ENCODE data around the gene PCDH1. TPM values are rescaled to one million over a fixed set of nuclear protein-coding genes. Genes with fewer than 3 reads are reported as not detected.
"Not testable (repeated sequence)": the region's sequence is repeated elsewhere in the genome, so short reads cannot be mapped to it uniquely, and the experiment has no call there.

Gene PCDH1
- total RNA-seq, 1 donor from 2014 or later: 6.2 TPM

GRCh38 chr5:141834331-141834730, 43.9 kb downstream of the PCDH1 start:
- peak in 1 of 2 donors; percentile 36 for DNase-seq (ENCODE audit: low read depth in 2 of 2)

- peak in 1 of 2 donors; percentile 31 for DNase-seq (ENCODE audit: low read depth in 2 of 2)
Measured at GRCh38 chr5:141832131-141832530, 46.1 kb downstream of the PCDH1 start.

- DNase-seq (ENCODE audit: low read depth in 2 of 2): no peak
Measured at GRCh38 chr5:141828162-141828561, 50.0 kb downstream of the PCDH1 start.

- no peak for DNase-seq (ENCODE audit: low read depth in 2 of 2)
Measured at GRCh38 chr5:141826674-141827073, 51.5 kb downstream of the PCDH1 start.

GRCh38 chr5:141825791-141826560, 52.2 kb downstream of the PCDH1 start:
- no peak for DNase-seq (ENCODE audit: low read depth in 2 of 2)

GRCh38 chr5:141825241-141825671, 53.0 kb downstream of the PCDH1 start:
- DNase-seq (ENCODE audit: low read depth in 2 of 2): no peak

GRCh38 chr5:141824717-141825116, 53.5 kb downstream of the PCDH1 start:
- no peak for DNase-seq (ENCODE audit: low read depth in 2 of 2)

GRCh38 chr5:141823056-141823455, 55.2 kb downstream of the PCDH1 start:
- no peak for DNase-seq (ENCODE audit: low read depth in 2 of 2)

GRCh38 chr5:141822144-141822543, 56.1 kb downstream of the PCDH1 start:
- DNase-seq (ENCODE audit: low read depth in 2 of 2): peak; percentile 33 to 37

GRCh38 chr5:141821430-141821925, 56.7 kb downstream of the PCDH1 start:
- peak in 1 of 2 donors; percentile 84 for DNase-seq (ENCODE audit: low read depth in 2 of 2)

GRCh38 chr5:141820686-141821085, 57.5 kb downstream of the PCDH1 start:
- DNase-seq (ENCODE audit: low read depth in 2 of 2): not testable (repeated sequence)

- no peak for DNase-seq (ENCODE audit: low read depth in 2 of 2)
Measured at GRCh38 chr5:141817631-141818030, 60.6 kb downstream of the PCDH1 start.

GRCh38 chr5:141816598-141817399, 61.4 kb downstream of the PCDH1 start:
- peak in 1 of 2 donors; percentile 71 for DNase-seq (ENCODE audit: low read depth in 2 of 2)

- DNase-seq (ENCODE audit: low read depth in 2 of 2): no peak
Measured at GRCh38 chr5:141815796-141816180, 62.4 kb downstream of the PCDH1 start.

GRCh38 chr5:141815051-141815795, 63.0 kb downstream of the PCDH1 start:
- DNase-seq (ENCODE audit: low read depth in 2 of 2): no peak

- peak; percentile 54 for DNase-seq (ENCODE audit: low read depth in 2 of 2)
Measured at GRCh38 chr5:141814064-141814964, 63.9 kb downstream of the PCDH1 start.

- no peak for DNase-seq (ENCODE audit: low read depth in 2 of 2)
Measured at GRCh38 chr5:141812512-141812911, 65.7 kb downstream of the PCDH1 start.

- DNase-seq (ENCODE audit: low read depth in 2 of 2): no peak
Measured at GRCh38 chr5:141811287-141812155, 66.7 kb downstream of the PCDH1 start.

- no peak for DNase-seq (ENCODE audit: low read depth in 2 of 2)
Measured at GRCh38 chr5:141810702-141811101, 67.5 kb downstream of the PCDH1 start.

Measured in lung microvascular endothelial cell (primary cell).